GM18909 (cell line): Measurements from ENCODE around the gene CARS1.

Source experiments
- ATAC-seq: cut with Tn5 transposase; IDR thresholded peaks from one replicate; pipeline ENCODE4 v1.9.1; 2021; ENCODE audit warnings: mild to moderate bottlenecking; ENCODE audit not compliant: unreplicated experiment, poor library complexity

Gene CARS1

DNA sequence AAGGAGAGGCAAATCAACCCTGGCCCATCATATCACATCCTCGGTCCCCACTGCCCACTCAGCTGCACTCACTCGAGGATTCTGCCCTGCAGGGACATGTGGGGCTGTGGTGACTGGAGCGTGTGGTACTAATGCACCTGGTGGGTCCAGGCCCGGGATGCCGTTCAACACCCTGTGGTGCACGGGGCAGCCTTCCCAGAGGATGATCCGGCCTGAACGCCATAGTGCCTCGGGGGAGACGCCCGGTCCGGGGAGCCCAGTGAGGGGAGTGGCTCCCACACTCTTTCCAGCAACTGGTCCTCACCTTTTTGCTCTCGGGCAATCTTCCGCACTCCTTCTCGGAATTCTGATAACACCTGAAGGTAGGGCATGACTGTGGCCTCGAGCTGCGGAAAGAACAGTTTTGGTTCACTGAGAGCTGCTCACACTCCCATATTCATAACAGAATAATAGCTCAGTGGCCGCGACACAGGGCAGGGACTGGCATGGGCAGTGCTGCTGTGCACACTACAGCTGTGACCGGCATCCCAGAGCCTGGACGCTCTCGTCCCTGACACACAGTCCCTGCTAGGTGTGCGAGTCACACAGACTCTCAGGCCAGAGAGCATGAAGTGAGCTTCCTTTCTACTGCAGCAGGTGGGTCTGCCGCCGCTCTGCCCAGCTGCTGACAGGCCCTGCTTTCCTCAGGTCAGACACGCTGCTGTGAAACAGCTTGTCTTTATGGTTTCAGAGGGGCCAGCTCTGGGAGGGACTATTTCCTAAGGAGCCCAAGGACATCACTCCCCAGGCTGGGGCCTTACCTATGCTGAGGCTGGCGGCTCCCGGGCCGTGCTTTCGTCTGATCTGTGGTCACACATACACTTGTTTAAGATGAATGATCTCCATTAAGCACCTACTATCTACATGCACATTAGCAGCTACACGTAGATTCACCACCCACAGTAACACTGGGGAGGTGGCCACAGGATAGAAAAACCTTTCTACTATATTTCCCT lies 45.0 kb downstream of the CARS1 start:
- ATAC-seq = no peak

DNA sequence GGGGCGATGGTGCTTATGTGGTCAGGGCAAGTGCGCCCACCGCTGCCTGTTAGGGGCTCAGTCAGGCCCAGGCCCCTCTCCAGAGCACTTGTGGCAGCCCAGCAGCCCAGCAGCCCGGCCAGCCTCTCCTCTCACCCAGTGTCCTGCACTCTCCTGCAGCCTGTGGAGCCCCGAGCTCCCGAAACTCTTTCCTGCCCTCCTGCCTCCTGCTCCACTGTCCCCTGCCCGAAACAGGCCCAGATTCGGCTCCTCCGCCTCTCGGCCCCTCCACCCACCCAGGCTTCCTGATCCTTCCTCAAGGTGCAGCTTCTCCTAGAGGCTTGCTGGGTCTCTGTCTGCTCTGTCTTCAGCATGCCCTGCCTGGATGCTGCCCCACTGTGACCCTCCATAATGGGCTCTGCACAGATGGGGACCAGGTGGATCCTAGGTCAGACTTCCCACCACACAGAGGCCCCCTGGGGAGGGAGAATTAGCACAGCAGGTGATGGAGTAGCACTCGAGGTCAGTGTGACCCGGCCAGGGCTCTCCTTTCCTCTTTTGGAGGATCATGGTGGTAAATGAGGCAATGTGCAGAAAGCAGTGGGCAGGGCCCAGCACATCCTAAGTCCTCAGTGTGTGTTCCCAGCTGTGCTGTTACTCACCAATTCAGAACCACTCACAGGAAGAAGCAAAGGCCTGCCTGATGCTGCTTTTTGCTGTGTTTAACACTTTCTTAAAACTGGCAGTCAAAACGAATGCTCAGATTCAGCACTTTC lies 46.5 kb downstream of the CARS1 start:
- ATAC-seq = no peak

DNA sequence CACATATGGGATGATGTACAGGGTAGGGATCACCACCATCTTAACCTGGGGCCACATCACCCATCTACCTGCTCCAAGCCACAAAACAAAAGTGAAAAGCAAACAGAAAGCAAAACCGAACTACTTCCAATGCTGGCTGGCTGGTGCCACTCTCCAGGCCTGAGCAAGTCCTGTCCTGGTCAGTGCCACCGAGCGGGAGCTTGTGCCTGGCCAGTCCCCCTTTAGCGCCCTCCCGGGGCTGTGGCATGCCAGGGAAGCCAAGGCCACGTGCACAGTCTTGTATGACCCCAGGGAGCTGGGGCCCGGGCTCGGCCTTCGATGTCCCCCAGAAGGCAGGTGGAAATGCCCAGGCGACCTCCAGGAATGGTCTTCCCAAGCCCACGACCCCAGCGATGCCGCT lies 47.2 kb downstream of the CARS1 start:
- no peak for ATAC-seq

DNA sequence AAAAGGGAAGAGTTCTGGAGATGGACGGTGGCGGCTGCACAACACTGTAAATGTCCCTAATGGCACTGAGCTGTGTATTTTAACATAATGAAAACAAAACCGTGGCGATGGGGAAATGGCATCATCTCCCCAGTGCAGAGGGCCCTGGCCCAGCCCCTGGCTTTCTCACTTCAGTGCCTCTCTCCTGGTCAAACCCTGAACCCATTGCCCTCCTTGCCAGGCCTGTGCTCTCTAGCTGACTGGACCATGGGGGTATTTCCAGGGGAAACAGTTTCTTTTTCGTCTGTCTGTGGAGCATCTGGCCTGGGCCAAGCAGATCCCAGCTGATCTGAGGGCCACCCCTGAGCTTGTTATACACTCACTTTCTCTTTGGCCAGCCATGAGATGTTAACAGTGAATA lies 47.7 kb downstream of the CARS1 start:
- ATAC-seq = no peak

DNA sequence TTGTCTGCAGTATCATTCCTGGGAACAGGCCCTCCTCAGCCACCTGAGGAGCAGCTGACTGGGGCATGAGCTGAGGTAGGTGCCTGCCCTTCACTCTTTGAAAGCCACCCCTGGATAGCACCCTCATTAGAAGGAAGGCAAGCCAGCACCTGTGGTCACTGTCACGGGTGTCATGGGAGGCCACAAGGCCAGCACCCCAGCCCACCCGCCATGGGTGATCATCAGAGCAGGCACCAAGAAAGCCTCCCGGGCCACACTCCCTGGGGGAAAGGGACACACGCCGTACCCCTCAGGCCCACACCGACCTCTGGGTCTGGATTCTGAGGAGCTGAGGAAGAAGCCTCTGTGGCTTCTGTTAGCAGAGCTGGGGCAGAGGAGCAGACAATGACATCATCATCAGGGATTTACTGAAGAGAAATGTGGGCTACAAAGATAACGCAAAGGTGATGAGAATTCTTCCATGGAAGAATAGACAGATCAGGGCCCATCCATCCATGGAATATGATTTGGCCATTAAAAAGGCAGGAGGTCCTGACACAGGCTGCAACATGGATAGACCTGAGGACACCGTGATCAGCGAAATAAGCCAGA lies 48.4 kb downstream of the CARS1 start:
- no peak for ATAC-seq

DNA sequence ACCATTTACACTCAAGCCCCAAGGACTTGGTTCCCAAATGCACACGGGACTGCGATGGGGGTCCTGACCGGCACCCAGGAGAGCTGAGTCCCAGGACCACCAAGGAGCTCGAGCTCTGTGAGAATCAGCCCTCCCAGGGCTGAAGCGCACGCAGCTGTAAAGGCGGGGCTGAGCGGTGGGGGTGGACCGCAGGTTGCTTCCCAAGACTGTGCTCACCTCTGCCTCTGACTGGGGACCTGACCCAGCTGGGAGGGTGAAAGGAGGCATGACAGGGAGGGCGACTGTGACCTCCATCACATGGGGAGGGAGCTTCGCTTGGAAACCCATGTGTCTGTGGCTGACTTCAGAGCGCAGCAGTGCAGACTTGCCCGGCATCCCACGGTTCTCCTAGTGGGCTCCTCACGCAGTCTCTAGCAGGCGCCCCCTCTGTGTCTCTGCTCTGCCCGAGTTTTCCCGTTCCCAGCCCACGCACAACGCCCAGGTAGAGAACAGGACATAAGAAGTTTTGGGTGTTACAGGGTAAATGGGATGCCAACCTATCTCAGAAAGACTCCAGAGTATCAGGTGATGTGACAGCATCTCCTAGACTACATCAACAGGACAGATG lies 49.7 kb downstream of the CARS1 start:
- no peak for ATAC-seq

DNA sequence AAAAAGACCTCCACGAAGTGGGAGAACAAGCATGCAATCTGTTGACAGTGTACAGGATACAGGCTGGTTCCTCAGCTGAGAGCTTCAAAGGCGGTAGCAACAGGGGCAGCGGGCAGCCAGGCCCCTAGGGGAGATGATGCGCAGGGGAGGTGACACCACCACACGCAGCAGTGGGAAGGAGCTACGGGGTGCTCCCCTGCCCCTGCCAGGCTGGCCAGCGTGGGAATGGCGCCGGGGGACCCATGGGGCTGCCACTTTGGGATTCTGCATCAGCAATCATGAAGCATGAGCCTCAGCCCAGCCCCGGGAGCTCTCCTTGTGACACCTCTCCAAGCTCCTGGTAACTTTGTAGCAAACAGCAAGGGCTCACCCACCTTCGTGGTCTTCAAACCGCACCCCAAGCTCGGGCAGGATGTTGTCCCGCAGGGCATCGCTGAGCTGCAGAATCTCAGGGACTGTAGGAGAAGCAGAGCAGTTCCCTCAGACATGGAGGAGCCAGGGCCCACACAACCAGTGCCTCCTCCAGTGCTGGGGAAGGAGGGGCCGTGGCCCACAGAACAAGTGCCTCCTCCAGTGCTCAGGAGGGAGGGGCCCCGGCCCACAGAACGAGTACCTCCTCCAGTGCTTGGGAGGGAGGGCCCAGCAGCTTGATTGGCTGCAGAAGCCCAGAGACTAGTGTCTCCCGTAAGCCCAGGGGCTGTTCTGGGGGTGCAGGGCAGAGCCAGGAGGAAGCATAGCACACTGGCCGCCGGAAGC lies 50.5 kb downstream of the CARS1 start:
- no peak for ATAC-seq

DNA sequence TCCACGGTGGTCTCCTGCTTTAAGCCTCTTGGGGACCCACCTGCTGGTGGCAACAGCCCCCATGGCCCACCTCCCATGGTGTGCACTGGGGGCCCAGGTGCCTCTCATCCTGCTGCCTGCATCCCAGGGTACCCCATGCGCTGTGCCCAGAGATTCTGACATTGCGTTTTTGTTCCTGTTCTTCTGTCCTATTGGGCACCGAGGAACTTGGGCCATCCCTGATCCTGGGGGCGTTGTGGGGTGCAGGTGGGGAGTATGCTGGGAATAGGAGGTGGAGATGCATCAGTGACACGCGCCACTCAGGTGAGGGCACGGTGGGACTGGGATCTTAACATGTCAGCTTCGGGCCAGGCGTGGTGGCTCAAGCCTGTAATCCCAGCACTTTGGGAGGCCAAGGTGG lies 52.7 kb downstream of the CARS1 start:
- no peak for ATAC-seq

DNA sequence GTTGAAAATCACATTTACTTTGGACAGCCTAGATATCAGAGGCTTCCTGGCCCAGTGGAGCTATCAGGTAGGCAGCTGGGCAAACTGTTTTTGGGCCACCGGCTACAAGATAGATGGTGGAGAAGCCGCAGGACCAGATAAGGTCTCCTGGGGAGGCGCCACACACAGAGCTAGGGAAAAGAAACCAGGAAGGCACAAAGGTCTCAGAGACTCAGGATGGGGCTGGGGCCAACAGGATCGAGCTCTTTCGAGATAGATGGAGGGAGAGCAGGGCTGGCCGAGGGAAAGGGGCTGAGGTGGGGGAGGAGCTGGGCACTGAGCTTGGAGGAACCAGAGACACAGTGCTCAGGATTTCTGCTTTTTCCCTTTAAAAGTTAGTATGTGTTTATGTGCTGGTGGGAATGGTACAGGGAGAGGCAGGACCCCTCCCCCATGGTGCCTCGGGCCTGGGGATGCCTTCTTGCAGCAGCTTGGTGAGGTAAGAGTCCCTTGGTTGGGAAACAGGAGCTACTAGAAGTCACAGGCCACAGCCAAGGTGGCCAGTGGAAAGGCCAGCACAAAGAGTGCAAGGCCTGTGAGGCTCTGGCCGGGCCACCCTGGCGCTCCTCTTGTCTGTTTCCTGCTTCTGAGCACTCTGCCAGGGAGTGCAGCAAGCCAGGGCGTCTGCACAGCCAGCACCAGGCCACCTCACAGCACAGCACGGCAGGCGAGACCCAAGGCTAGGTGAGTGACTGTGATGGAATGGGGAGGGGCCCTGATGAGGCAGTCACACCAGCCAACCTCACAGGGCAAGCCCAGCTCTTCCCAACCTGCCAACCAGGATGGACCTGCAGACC lies 53.6 kb downstream of the CARS1 start:
- ATAC-seq = no peak

DNA sequence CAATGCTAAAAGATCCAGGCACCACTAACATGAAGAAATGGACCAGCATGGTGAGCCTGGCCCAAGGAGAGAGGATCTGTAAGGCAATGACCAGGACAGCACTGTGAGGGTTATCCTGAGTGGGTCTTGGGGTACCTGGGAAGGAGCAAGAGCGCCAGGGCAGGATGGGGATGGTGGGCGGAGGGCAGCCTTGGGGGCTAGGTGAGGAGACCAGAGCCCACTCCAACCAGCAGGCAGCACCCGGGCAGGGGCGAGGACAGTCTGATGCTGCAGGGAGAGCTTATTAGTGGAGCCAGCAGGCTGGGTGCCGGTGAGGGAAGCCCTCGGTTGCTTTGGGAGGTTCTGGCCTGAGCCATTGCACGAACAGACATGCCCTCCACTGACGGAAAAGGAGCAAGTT lies 54.4 kb downstream of the CARS1 start:
- no peak for ATAC-seq

DNA sequence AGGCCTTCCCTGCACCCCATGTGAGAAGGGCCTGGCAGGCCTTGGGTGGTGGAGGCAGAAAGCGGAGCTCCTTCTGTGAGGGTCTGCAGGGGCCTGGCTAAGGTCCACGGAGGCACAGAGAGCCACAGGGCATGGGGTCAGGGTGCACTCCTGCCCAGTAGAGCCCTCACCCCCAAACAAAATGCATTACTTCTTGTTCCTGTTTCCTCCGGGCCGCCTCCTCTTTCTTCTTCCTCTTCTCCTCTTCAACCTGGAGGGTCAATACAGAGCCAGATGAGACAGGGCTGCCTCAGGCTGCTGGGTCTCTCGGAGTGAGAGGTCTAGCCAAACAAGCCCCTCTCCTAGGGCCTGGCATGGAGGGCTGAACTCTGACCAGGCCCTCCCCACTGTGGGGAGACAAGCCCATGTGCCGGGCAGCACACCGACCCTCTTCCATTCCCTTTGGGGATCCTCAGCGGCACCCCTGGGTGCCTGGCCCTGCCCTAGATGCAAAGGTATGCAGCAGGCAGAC lies 54.8 kb downstream of the CARS1 start:
- no peak for ATAC-seq

DNA sequence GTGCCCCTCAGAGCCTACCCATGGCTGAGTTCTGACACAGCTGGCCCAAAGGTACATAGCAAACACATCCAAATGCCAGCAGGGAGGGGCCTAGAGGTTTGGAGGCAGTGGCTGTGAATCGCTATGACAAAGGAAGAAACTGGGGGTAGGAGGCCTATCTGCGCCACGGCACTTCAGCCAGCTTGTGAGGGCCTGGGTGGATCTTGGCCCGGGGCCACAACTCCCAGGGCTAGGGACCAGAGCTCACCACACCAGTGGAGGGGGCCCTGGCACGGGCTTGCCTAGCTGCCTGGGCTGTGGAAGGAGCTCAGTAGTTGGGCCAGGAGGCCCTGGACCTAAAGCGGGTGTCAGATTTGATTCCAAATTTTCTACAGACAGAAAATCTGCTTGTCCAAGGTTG lies 55.7 kb downstream of the CARS1 start:
- no peak for ATAC-seq

DNA sequence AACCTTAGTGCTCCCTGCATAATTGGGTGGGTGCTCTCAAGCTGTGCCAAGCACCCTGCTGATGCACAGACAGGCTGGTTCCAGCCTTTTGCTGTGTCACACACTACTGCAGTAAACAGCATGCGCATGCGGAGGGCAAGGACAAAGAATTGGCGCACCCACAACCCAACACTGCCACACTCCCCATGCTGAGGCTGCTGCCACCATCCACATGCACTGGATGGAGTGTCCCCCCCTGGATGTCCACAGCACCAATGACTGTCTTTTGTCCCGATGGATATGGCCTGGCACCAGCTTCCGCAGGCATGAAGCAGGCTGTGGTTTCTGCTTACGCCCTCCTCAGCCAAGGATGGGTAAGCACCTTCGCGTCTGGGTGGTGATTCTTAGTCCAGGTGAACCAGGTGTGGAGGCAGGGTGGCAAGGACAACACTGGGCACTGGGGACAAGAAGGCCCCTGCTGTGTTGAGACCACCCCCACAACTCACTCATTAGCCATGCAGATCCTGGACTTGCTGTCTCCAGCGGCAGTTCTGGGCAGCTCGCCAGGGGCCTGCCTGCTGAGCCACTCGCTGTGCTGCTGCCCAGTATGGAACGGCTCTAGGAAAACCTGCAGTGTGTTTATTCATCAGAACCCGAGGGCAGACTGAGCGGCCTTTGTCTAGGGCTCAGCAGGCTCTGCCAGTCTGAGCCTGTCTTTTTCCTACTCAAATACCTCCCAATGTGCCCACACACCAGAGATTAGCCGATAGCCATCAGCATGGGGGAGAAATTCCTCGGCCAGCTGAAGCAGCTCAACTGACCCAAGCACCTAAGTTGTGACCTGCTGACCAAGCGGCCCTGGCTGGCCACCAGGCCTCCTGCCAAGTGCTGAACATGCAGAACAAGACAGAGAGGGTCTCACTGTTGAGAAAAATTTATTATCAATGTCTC lies 56.9 kb downstream of the CARS1 start:
- no peak for ATAC-seq

DNA sequence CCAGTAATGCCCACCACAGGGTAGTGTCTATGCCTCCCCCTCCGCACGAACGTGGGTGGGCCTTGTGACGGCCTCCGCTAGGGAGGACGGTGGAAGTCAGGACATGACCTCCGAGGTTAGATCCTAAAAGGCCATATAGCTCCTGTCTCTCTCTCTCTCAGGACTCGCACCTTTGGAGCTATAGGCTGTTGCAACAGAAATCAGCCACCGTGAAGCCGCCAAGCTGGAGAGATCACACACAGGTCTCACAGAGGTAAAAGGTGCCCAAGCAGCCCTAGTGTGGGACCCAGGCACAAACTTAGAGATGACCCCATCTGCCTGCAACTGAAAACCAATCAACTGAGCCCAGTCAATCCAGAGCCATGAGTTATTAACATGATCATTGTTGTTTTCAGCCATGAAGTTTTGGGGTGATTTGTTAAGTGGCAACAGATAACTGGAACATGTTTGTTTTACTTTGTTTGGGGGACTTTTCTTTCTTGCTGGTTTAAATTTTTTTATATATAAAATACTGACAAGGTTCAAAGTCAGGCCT lies 57.7 kb downstream of the CARS1 start:
- no peak for ATAC-seq

DNA sequence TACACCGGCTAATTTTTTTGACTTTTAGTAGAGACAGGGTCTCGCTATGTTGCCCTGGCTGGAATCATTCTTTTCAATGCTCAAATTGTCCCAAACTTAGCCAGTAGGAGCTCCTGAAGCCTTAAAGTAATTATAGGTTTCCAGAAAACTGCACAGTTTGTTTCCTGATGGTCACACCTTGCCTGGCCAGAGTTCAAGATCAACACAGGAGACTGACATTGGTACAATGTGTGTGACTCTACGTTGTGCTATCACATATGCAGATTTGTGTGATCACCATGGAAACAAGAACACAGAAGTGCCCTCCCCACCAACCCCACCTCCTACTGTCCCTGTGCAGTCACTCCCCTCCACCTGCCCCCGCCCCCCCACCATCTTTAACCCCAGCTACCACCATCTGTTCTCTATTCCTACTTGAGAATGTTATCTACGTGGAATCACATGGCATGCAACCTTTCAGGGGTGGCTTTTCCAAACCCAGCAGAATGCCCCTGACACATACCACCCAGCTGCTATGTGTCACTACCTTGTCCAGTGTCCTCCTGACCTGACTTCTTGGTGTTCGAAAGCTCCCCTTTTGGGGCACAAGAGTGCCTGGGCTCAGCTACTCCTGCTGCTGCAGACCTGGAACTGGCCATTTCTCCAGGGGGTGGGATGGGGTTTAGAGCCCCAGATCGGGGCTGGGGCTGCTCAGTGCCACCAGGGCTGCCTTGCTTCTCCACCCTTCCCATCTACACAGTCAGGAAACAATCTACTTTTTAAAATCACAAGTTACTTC lies 59.0 kb downstream of the CARS1 start:
- no peak for ATAC-seq

DNA sequence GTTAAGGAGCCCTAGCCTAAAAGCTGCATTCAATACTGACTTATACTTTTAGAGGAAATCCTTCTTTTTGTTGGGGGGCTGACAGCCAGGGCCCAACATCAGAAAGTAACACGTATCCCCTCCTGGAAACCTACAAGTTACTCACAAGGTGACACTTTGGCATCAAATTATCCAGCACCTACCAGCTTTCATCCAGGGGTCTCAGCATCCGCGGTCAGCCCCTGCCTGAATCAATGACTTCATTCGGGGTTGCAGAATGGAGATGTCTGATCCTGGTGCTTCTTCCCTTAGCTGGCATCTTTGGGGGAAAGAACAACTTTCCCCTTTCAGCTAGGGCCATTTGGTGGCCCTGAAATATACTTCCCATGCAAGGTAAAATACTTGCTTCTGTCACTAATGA lies 59.8 kb downstream of the CARS1 start:
- ATAC-seq = no peak

DNA sequence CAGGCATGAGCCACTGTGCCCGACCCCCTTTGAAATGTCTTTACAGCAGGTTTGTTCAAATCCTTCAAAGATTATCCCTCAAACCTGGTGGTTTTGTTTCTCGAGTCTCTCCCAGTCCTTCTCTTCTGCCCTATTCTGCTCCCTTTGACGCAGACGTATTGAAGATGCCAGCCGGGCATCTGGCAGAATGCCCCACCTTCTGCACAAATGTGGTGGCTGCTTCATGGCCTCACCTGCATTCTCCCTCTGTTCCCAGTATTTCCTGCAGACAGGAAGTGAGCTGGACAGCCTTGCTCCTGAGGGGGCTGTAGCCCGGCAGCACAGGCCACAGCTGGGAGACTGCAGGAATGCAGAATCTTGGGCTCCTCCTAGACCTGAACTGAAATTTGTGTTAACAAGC lies 60.2 kb downstream of the CARS1 start:
- no peak for ATAC-seq
